HL-60 (cell line): ENCODE measurements around the gene RPL21.

Source experiments
- CTCF ChIP-seq: IDR thresholded peaks from one replicate; pipeline ENCODE4 v1.5.1; 2011; ENCODE audit warnings: low read length, control low read depth, inconsistent platforms; ENCODE audit not compliant: insufficient read depth
- GABPA ChIP-seq: IDR thresholded peaks from 2 replicates; pipeline ENCODE4 v1.6.1; 2012; ENCODE audit warnings: low read depth
- POLR2AphosphoS5 ChIP-seq: IDR thresholded peaks from 2 replicates; pipeline ENCODE4 v1.6.1; 2012; ENCODE audit warnings: low read depth
- REST ChIP-seq: IDR thresholded peaks from 2 replicates; pipeline ENCODE4 v1.6.1; 2012; ENCODE audit warnings: low read depth; ENCODE audit not compliant: insufficient replicate concordance

GRCh38 chr13:27219611-27220010 lies 31.7 kb upstream of the RPL21 start:
- TF ChIP-seq CTCF (no peak), REST (no peak), POLR2AphosphoS5 (no peak), GABPA (no peak)
